IPS-18c (cell line): Measurements from ENCODE around the gene TRHDE.
"Not testable (repeated sequence)": the region's sequence is repeated elsewhere in the genome, so short reads cannot be mapped to it uniquely, and the experiment has no call there.

ENCODE experiments used
- H3K4me3 ChIP-seq: 2 replicates; pipeline ENCODE4 v1.7.0; 2013; ENCODE audit warnings: low read depth, mild to moderate bottlenecking, low read length, moderate library complexity; ENCODE audit not compliant: insufficient read depth
- H3K9me3 ChIP-seq: one replicate; pipeline ENCODE4 v1.6.1; 2013; ENCODE audit warnings: mild to moderate bottlenecking, low read length, moderate library complexity; ENCODE audit not compliant: control insufficient read depth, insufficient read depth

Gene TRHDE

GRCh38 chr12:72602581-72602980, 330.4 kb downstream of the TRHDE start:
- no peak overlapping the region for H3K4me3 ChIP-seq
- no peaks in the 10 kb centered on the region for H3K9me3 ChIP-seq

- H3K4me3 ChIP-seq = no peak overlapping the region
- H3K9me3 ChIP-seq = no peaks in the 10 kb centered on the region
Observed at GRCh38 chr12:72605975-72606374, 333.8 kb downstream of the TRHDE start.

- H3K9me3 ChIP-seq = no peaks in the 10 kb centered on the region
- H3K4me3 ChIP-seq = no peak overlapping the region
Observed at GRCh38 chr12:72610342-72610741, 338.2 kb downstream of the TRHDE start.

GRCh38 chr12:72610854-72611358, 338.7 kb downstream of the TRHDE start:
- Histone ChIP-seq H3K9me3 (no peaks in the 10 kb centered on the region), H3K4me3 (no peak overlapping the region)

GRCh38 chr12:72612171-72612570, 340.0 kb downstream of the TRHDE start:
- H3K4me3 ChIP-seq = no peak overlapping the region; the same call in 1 of the 2 replicates
- no peaks in the 10 kb centered on the region for H3K9me3 ChIP-seq

GRCh38 chr12:72618764-72619163, 346.6 kb downstream of the TRHDE start:
- Histone ChIP-seq H3K9me3 (no peaks in the 10 kb centered on the region), H3K4me3 (no peak overlapping the region)

- Histone ChIP-seq H3K9me3 (no peaks in the 10 kb centered on the region), H3K4me3 (no peak overlapping the region)
Observed at GRCh38 chr12:72622556-72622955, 350.4 kb downstream of the TRHDE start.

GRCh38 chr12:72631926-72632685, 359.9 kb downstream of the TRHDE start:
- no peak overlapping the region for H3K4me3 ChIP-seq
- H3K9me3 ChIP-seq = no peaks in the 10 kb centered on the region

GRCh38 chr12:72642706-72643105, 370.5 kb downstream of the TRHDE start:
- Histone ChIP-seq H3K9me3 (no peaks in the 10 kb centered on the region), H3K4me3 (no peak overlapping the region)

GRCh38 chr12:72647139-72647538, 375.0 kb downstream of the TRHDE start:
- Histone ChIP-seq H3K4me3 (no peak overlapping the region), H3K9me3 (no peaks in the 10 kb centered on the region)

GRCh38 chr12:72658615-72659014, 386.4 kb downstream of the TRHDE start:
- Histone ChIP-seq H3K4me3 (no peak overlapping the region), H3K9me3 (no peaks in the 10 kb centered on the region)

- H3K9me3 ChIP-seq, H3K4me3 ChIP-seq: not testable (repeated sequence)
Observed at GRCh38 chr12:72660174-72660573, 388.0 kb downstream of the TRHDE start.

- H3K4me3 ChIP-seq = no peak overlapping the region
- H3K9me3 ChIP-seq = no peaks in the 10 kb centered on the region
Observed at GRCh38 chr12:72673853-72674252, 401.7 kb downstream of the TRHDE start.

- no peaks in the 10 kb centered on the region for H3K9me3 ChIP-seq
- no peak overlapping the region for H3K4me3 ChIP-seq
Observed at GRCh38 chr12:72676556-72676955, 404.4 kb downstream of the TRHDE start.

- no peaks in the 10 kb centered on the region for H3K9me3 ChIP-seq
Observed at GRCh38 chr12:72677139-72677538, 405.0 kb downstream of the TRHDE start.

GRCh38 chr12:72677846-72678245, 405.7 kb downstream of the TRHDE start:
- H3K9me3 ChIP-seq = no peaks in the 10 kb centered on the region
- no peak overlapping the region for H3K4me3 ChIP-seq

More at GRCh38 chr12:72677139-72677538, 405.0 kb downstream of the TRHDE start:
- no peak overlapping the region for H3K4me3 ChIP-seq

GRCh38 chr12:72679147-72679757, 407.1 kb downstream of the TRHDE start:
- Histone ChIP-seq H3K9me3 (no peaks in the 10 kb centered on the region), H3K4me3 (no peak overlapping the region)

- Histone ChIP-seq H3K9me3 (no peaks in the 10 kb centered on the region), H3K4me3 (no peak overlapping the region)
Observed at GRCh38 chr12:72681028-72681427, 408.9 kb downstream of the TRHDE start.
